ENCODE results near the gene MAD2L2.

MAD2L2 gene

DNA sequence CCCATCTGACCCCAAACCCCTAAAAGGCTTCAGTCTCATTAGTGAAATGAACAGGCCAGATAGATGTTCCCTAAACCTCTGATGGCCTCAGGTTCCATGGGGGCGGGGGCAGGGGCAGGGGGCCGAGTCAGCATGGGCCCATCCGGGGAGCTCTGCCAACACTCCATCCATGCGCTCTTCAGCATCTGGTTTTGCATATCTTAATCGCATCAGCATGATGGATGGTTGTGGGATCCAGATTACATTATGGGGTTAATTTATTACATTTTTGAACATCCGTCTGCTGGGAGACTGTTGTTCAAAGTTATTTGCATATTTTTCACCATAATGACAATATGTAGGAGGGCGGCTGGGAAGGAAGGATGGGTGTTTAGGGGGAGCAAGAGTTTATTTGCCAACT lies 3.1 kb upstream of the MAD2L2 start:
- TF ChIP-seq, protein P1, sequence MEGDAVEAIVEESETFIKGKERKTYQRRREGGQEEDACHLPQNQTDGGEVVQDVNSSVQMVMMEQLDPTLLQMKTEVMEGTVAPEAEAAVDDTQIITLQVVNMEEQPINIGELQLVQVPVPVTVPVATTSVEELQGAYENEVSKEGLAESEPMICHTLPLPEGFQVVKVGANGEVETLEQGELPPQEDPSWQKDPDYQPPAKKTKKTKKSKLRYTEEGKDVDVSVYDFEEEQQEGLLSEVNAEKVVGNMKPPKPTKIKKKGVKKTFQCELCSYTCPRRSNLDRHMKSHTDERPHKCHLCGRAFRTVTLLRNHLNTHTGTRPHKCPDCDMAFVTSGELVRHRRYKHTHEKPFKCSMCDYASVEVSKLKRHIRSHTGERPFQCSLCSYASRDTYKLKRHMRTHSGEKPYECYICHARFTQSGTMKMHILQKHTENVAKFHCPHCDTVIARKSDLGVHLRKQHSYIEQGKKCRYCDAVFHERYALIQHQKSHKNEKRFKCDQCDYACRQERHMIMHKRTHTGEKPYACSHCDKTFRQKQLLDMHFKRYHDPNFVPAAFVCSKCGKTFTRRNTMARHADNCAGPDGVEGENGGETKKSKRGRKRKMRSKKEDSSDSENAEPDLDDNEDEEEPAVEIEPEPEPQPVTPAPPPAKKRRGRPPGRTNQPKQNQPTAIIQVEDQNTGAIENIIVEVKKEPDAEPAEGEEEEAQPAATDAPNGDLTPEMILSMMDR (IDR thresholded peaks at IDR 0.05; ENCODE audit: borderline replicate concordance, control extremely low read depth, extremely low read depth, insufficient read depth, missing control alignments), result no peak
- no peak for DNase-seq (ENCODE audit: low spot score)
- in situ Hi-C loops (cut with MboI; ENCODE audit: low sequenced_read_pairs, unreplicated experiment), result no loop called here

DNA sequence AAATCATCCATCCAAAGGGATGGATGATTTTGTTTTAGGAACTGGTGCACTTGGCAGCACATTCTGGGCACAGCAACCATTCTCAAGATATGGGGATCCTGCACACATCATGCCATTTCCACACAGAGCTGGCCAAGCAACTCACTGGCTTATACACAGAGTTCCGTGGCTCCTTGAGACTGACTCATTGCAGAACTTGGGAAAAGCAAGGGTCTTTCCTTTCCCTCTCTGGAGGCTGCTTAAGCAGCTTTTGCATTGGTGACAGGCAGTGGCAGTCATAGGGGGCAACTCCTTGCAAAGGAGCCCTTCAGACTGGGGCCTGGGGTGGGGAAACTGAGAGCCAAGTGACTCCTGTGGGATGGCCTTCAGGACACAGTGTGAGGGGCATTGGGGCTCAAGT lies 1.9 kb upstream of the MAD2L2 start:
- in situ Hi-C loops (cut with MboI; ENCODE audit: low sequenced_read_pairs, unreplicated experiment), result no loop called here
- no peak for DNase-seq (ENCODE audit: low spot score)
- TF ChIP-seq, protein P1 (IDR thresholded peaks at IDR 0.05; ENCODE audit: borderline replicate concordance, control extremely low read depth, extremely low read depth, insufficient read depth, missing control alignments), result no peak

DNA sequence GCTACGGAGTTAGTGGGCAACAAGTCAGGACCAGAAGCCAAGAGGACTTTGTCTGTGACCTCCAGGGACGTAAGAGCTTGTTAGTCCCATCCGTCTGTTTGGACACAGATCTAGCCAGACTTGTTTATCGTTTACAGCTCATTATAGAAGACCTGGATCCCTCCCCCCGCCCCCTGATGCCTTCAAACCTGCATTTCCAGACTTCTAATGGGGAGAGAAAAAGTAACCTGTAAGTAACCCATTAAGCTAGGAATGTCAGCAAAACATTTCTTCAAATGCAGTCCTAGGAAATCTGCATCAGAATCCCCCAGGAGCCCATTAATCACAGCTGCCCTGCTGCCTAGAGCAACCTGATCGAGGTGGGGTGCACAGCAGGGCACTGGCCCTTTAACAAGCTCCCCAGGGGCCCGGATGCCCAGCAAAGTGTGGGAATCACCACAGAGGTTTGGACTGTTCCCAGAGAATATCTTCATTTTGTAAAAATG lies 1.4 kb upstream of the MAD2L2 start:
- TF ChIP-seq, protein P1 (IDR thresholded peaks at IDR 0.05; ENCODE audit: borderline replicate concordance, control extremely low read depth, extremely low read depth, insufficient read depth, missing control alignments), result no peak
- DNase-seq (ENCODE audit: low spot score), result no peak
- in situ Hi-C loops (cut with MboI; ENCODE audit: low sequenced_read_pairs, unreplicated experiment), result no loop called here

DNA sequence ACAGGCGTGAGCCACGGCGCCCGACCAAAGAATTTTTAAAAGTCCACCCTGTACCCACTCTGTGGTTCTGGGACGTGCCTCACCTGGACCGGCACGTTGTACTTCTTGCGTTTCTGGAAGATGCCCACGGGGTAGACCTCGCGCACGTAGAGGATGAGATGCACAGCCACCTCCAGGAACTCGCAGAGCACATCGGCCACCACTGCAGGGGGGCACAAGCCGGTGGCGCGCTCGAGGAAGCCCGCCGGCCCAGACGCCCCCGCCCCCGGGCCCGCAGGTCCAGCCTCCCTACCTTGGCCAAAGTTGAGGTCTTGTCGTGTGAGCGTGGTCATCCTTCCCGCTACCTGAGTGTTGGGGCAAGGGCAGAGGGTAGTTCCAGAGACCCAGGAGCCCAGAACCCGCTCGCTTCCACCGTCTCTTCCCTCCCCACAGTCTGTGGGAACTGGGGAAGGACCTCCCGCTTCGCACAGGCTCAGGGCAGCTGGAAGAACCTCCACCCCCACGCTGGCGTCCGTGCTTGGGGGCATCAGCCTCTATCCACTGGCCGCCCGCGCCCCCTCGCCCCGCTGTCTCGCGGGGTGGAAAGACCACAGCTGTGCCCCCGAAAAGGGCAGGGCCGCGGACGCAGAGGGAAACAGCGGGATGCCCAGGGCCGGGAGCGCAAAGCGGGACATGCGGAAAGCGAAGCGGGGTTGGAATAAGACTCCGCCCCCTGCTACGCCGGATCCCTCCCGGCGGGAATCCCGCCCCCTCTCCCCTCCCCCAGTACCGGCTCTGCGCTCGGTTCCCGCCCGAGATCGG lies 478 bp downstream of the MAD2L2 start:
- TF ChIP-seq, protein P1 (IDR thresholded peaks at IDR 0.05; ENCODE audit: borderline replicate concordance, control extremely low read depth, extremely low read depth, insufficient read depth, missing control alignments), result no peak
- in situ Hi-C loops (cut with MboI; ENCODE audit: low sequenced_read_pairs, unreplicated experiment), result no loop called here
- DNase-seq (ENCODE audit: low spot score), result no peak

DNA sequence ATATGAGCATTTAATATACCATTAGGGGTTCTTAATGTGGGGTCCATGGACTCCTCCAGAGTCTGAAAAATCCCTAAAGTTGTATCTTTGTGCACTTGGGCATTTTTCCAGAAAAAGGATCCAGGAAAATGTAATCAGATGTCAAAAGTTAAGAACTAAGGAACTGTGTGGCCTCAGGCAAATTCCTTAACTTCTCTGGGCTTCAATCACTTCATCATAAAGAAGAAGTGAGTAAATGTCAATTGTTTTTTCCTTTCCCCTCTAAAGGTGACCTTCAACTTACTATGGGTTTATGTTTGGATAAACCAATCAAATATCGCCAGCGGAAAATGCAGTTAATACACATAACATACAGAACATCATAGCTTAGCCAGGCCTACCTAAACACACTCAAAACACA lies 2.5 kb downstream of the MAD2L2 start:
- in situ Hi-C loops (cut with MboI; ENCODE audit: low sequenced_read_pairs, unreplicated experiment), result no loop called here
- TF ChIP-seq, protein P1 (IDR thresholded peaks at IDR 0.05; ENCODE audit: borderline replicate concordance, control extremely low read depth, extremely low read depth, insufficient read depth, missing control alignments), result no peak
- DNase-seq (ENCODE audit: low spot score), result no peak

DNA sequence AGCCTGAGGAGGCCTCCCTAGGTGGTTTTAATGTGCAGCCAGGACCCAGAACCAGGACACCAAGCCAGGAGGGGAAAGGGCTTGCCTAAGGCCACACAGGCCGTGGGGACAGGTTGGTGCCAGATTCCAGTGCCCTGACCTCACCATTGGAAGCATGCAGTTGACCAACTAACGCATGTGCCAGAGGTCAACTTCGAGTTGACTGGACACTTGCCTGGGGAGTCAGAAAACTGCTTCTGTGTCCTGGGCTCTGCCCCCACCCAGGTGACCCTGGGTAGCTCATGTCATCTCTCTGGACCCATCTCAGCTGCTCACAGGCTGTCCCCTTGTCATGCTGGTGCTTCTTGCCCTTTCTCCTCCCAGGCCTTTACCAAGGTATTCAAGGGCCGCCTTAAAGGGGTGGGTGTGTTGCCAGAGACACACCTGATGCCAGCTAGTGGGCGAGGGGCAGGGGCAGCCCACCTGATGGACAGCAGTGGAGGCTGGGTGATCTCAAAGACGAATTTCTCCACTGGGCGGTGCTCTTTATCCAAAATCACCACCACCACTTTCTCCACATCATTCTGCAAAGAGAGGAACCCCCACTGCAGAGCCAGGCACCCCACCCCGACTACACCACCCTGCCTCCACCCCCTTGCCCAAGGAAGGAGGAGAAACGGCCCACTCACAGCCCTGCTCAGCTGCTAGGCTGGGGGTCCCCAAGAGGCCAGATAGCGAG lies 4.4 kb downstream of the MAD2L2 start:
- no peak for DNase-seq (ENCODE audit: low spot score)
- TF ChIP-seq, protein P1 (IDR thresholded peaks at IDR 0.05; ENCODE audit: borderline replicate concordance, control extremely low read depth, extremely low read depth, insufficient read depth, missing control alignments), result no peak
- in situ Hi-C loops (cut with MboI; ENCODE audit: low sequenced_read_pairs, unreplicated experiment), result no loop called here

All from GM13976 (cell line).